Measurements from ENCODE around the gene FBXO45. TPM values are rescaled to one million over a fixed set of nuclear protein-coding genes. Genes with fewer than 3 reads are reported as not detected.
"Not testable (repeated sequence)": the region's sequence is repeated elsewhere in the genome, so short reads cannot be mapped to it uniquely, and the experiment has no call there.

The FBXO45 gene, protein sequence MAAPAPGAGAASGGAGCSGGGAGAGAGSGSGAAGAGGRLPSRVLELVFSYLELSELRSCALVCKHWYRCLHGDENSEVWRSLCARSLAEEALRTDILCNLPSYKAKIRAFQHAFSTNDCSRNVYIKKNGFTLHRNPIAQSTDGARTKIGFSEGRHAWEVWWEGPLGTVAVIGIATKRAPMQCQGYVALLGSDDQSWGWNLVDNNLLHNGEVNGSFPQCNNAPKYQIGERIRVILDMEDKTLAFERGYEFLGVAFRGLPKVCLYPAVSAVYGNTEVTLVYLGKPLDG
- total RNA-seq, result 11.5 TPM

DNA sequence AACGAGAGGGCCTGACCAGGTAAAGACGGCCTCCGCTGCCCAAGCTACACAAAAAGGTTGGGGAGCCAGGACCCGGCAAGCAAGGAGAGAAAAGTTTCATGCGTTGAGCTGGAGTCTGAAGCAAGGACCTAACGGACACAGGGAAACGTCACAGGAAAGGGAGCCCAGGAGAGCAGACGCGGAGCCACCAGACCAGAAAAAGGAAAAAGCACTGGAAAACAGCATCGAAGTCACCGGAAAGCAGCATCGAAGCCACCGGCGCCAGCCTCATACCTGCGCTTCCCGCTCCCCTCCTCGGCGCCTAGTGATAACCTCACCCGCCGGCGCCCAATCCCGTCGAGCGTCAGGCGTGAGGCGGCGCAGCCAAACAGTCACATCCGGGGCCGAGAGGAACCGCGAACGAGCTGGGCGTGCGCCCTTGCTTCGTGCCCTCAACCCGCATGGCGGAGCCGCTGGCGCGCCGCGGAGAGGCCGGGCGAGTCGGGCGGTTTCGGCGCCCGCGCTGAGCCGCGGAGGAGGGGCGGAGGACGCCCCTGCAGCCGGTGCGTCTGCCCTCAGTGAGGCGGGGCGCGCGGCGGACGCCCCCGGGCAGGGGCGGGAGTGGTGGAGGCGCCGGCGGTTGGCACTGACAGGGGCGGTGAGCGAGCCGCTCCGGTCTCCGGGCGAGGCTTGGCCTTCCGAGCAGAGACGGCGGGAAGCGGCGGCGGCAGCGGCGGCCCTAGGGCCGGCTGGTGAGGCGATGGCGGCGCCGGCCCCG is at the start of gene FBXO45, which contains the start of gene WDR53:
Gene FBXO45 (plus strand): TSS at position 415 of the 757 bp plus-strand sequence. CDS start 325 bp downstream, at position 740.
Gene WDR53 (minus strand): TSS at position 309 of the 757 bp plus-strand sequence. CDS start 7,079 bp downstream, outside the sequence.
- Histone ChIP-seq H3K9me3 (ENCODE audit: control insufficient read depth in 3 of 3, low read length in 3 of 3) (no peaks in the 10 kb centered on the region), H3K36me3 (ENCODE audit: control insufficient read depth in 3 of 3, insufficient read depth in 3 of 3, low read length in 3 of 3) (peaks cover 5 to 11% (median 5%) of the 10 kb centered on the region in 3 donors), H3K4me3 (ENCODE audit: low read length in 3 of 3) (peak within 1 kb of the TSS; percentile 90 to 100 (median 91)), H3K4me1 (ENCODE audit: control insufficient read depth in 3 of 3, insufficient read depth in 3 of 3, low read length in 3 of 3) (peaks cover 17 to 32% (median 18%) of the 10 kb centered on the region in 3 donors), H3K27ac (ENCODE audit: low read depth, low read length) (peak within 1 kb of the TSS; percentile 76), H3K9ac (ENCODE audit: low read depth in 1 of 3, low read length in 3 of 3) (peak within 1 kb of the TSS; percentile 84 to 97 (median 92)), H3K27me3 (ENCODE audit: control insufficient read depth in 3 of 3, insufficient read depth in 3 of 3, low read length in 3 of 3) (no peaks in the 10 kb centered on the region)

DNA sequence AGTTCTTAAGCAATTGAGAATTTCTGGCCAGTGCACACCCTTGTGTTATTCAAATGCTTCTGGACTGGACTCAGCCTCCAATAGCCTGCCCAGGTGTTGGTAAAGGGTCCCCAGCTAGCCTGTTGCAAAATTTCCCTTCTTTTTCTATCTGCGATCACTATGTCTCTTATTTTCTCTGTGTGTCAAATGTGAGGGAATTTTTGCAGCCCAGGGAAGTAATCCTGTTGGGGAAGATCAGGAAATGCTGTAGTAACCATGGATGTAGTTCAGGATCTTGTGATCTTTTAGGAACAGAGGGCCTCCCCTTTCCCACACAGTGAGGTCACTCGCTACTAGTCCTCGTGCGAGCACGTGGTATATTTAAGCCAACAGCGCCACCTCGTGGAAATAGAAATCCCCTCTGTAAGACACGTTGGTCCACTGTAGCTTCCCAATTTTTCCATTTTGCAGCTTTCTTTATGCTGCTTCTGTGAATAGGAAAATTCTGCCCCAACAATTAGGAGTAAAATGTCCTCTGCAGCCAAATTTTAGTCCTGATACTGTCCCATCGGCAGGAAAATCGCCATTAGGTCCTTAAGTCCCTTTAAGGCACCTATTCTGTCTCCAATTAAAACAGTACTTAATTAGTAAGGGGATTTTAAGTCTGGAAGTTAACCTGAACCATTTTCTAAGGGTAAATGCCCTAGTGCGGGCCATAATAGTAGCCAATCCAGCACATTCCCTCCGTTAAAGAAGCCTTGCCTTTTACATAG is 49.3 kb upstream of the FBXO45 start:
- Histone ChIP-seq H3K4me3 (ENCODE audit: low read length in 3 of 3) (no peak overlapping the region), H3K9ac (ENCODE audit: low read depth in 1 of 3, low read length in 3 of 3) (no peak overlapping the region)

DNA sequence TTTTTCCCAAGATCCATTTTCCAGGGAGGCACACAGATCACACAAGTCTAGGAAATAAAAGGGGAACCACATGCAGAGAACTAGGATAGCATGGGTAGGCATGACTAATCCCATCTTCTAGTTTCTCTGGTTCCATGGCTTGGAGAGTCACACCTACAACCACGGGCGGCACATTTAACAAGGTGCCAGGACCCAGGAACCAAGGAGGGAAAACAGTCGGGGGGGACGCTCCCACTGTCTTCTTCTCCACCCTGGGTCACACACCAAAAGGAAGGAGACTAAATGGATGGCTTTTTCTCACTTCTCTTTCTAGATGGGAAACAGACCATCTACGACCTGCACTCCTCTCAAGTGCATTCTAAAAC is 48.8 kb upstream of the FBXO45 start:
- H3K9ac ChIP-seq (ENCODE audit: low read depth in 1 of 3, low read length in 3 of 3), result no peak overlapping the region
- H3K36me3 ChIP-seq (ENCODE audit: control insufficient read depth in 3 of 3, insufficient read depth in 3 of 3, low read length in 3 of 3), result no peaks in the 10 kb centered on the region
- peaks cover 0 to 9% (median 5%) of the 10 kb centered on the region in 3 donors for H3K9me3 ChIP-seq (ENCODE audit: control insufficient read depth in 3 of 3, low read length in 3 of 3)
- H3K4me1 ChIP-seq (ENCODE audit: control insufficient read depth in 3 of 3, insufficient read depth in 3 of 3, low read length in 3 of 3), result peaks cover 0 to 16% (median 6%) of the 10 kb centered on the region in 3 donors
- H3K27me3 ChIP-seq (ENCODE audit: control insufficient read depth in 3 of 3, insufficient read depth in 3 of 3, low read length in 3 of 3), result no peaks in the 10 kb centered on the region
- H3K4me3 ChIP-seq (ENCODE audit: low read length in 3 of 3), result no peak overlapping the region
- H3K27ac ChIP-seq (ENCODE audit: low read depth, low read length), result no peak overlapping the region

More for the DNA sequence above, 49.3 kb upstream of the FBXO45 start:
- Histone ChIP-seq H3K36me3 (ENCODE audit: control insufficient read depth in 3 of 3, insufficient read depth in 3 of 3, low read length in 3 of 3) (no peaks in the 10 kb centered on the region), H3K9me3 (ENCODE audit: control insufficient read depth in 3 of 3, low read length in 3 of 3) (peaks cover 0 to 9% (median 5%) of the 10 kb centered on the region in 3 donors), H3K4me1 (ENCODE audit: control insufficient read depth in 3 of 3, insufficient read depth in 3 of 3, low read length in 3 of 3) (peaks cover 0 to 18% (median 6%) of the 10 kb centered on the region in 3 donors), H3K27me3 (ENCODE audit: control insufficient read depth in 3 of 3, insufficient read depth in 3 of 3, low read length in 3 of 3) (no peaks in the 10 kb centered on the region), H3K27ac (ENCODE audit: low read depth, low read length) (no peak overlapping the region)

DNA sequence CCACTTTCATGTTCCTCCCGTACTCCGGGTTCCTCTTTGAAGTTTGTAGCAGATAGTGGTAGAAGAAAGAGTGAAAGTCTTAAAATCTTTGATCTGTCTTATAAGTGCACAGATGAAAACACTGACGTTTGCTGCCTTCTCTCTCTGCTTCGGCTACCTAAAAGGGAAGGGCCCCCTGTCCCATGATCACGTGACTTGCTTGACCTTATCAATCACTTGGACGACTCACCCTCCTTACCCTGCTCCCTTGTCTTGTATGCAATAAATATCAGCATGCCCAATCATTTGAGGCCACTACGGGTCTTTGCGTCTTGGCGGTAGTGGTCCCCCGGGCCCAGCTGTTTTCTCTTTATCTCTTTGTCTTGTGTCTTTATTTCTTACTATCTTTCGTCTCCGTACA is 47.2 kb upstream of the FBXO45 start:
- not testable (repeated sequence) for H3K9me3 ChIP-seq (ENCODE audit: control insufficient read depth in 3 of 3, low read length in 3 of 3); H3K27me3 ChIP-seq (ENCODE audit: control insufficient read depth in 3 of 3, insufficient read depth in 3 of 3, low read length in 3 of 3); H3K4me1 ChIP-seq (ENCODE audit: control insufficient read depth in 3 of 3, insufficient read depth in 3 of 3, low read length in 3 of 3); H3K4me3 ChIP-seq (ENCODE audit: low read length in 3 of 3); H3K36me3 ChIP-seq (ENCODE audit: control insufficient read depth in 3 of 3, insufficient read depth in 3 of 3, low read length in 3 of 3); H3K9ac ChIP-seq (ENCODE audit: low read depth in 1 of 3, low read length in 3 of 3); H3K27ac ChIP-seq (ENCODE audit: low read depth, low read length)

DNA sequence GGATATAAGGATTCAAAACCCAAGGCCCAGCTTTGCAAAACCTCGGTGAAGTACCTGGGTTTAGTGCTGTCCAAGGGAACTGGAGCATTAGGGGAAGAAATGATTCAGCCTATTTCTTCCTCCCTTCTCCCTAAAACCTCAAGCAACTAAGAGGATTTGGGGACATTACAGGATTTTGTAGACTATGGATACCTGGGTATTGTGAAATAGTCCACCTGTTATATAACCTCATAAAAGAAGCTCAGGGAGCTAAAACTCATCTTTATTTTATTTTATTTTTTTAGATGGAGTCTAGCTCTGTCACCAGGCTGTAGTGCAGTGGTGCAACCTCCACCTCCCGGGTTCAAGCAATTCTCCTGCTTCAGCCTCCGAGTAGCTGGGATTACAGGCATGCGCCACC is 44.6 kb upstream of the FBXO45 start:
- Histone ChIP-seq H3K4me1 (ENCODE audit: control insufficient read depth in 3 of 3, insufficient read depth in 3 of 3, low read length in 3 of 3) (peaks cover 0 to 7% (median 2%) of the 10 kb centered on the region in 3 donors), H3K27me3 (ENCODE audit: control insufficient read depth in 3 of 3, insufficient read depth in 3 of 3, low read length in 3 of 3) (no peaks in the 10 kb centered on the region), H3K36me3 (ENCODE audit: control insufficient read depth in 3 of 3, insufficient read depth in 3 of 3, low read length in 3 of 3) (no peaks in the 10 kb centered on the region), H3K9me3 (ENCODE audit: control insufficient read depth in 3 of 3, low read length in 3 of 3) (peaks cover 0 to 6% (median 1%) of the 10 kb centered on the region in 3 donors), H3K4me3 (ENCODE audit: low read length in 3 of 3) (no peak overlapping the region), H3K27ac (ENCODE audit: low read depth, low read length) (no peak overlapping the region), H3K9ac (ENCODE audit: low read depth in 1 of 3, low read length in 3 of 3) (no peak overlapping the region)

DNA sequence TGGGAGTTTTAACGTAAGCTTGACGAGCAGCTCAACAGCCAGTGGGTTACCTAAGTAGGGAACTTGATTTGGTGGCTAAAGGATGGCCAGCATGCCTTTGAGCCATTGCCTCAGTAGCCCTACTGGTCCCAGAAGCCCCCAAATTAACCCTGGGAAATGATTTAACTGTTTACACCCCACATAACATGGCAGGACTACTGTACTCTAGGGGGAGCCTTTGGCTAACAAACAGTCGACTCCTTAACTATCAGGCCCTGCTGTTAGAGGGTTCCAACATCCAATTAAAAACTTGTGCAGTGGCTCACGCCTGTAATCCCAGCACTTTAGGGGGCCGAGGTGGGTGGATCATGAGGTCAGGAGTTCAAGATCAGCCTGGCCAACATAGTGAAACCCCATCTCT is 43.9 kb upstream of the FBXO45 start:
- H3K9ac ChIP-seq (ENCODE audit: low read depth in 1 of 3, low read length in 3 of 3), result no peak overlapping the region
- H3K4me1 ChIP-seq (ENCODE audit: control insufficient read depth in 3 of 3, insufficient read depth in 3 of 3, low read length in 3 of 3), result peaks cover 0 to 4% (median 2%) of the 10 kb centered on the region in 3 donors
- H3K27me3 ChIP-seq (ENCODE audit: control insufficient read depth in 3 of 3, insufficient read depth in 3 of 3, low read length in 3 of 3), result no peaks in the 10 kb centered on the region

DNA sequence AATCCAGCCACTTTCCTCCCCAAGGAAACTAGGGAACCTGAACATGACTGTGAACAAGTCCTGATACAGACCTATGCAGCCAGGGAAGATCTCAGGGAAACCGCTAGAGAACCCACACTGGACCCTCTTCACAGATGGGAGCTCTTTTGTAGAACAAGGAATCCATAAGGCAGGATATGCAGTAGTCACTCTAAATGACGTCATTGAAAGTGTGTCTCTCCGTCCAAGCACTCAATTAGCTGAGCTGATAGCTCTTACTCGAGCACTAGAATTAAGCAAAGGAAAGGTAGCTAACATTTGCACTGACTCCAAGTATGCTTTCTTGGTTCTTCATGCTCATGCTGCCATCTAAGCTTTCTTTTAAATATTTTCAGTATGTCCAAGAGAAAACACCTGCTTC is 43.3 kb upstream of the FBXO45 start:
- H3K27ac ChIP-seq (ENCODE audit: low read depth, low read length), result no peak overlapping the region
- no peaks in the 10 kb centered on the region for H3K27me3 ChIP-seq (ENCODE audit: control insufficient read depth in 3 of 3, insufficient read depth in 3 of 3, low read length in 3 of 3)
- H3K9me3 ChIP-seq (ENCODE audit: control insufficient read depth in 3 of 3, low read length in 3 of 3), result peaks cover 0 to 4% (median 0%) of the 10 kb centered on the region in 3 donors
- H3K36me3 ChIP-seq (ENCODE audit: control insufficient read depth in 3 of 3, insufficient read depth in 3 of 3, low read length in 3 of 3), result no peaks in the 10 kb centered on the region
- H3K4me1 ChIP-seq (ENCODE audit: control insufficient read depth in 3 of 3, insufficient read depth in 3 of 3, low read length in 3 of 3), result peaks cover 0 to 4% (median 2%) of the 10 kb centered on the region in 3 donors
- no peak overlapping the region for H3K9ac ChIP-seq (ENCODE audit: low read depth in 1 of 3, low read length in 3 of 3)
- H3K4me3 ChIP-seq (ENCODE audit: low read length in 3 of 3), result no peak overlapping the region

More for the DNA sequence above, 43.9 kb upstream of the FBXO45 start:
- no peak overlapping the region for H3K27ac ChIP-seq (ENCODE audit: low read depth, low read length)
- no peak overlapping the region for H3K4me3 ChIP-seq (ENCODE audit: low read length in 3 of 3)
- peaks cover 0 to 6% (median 0%) of the 10 kb centered on the region in 3 donors for H3K9me3 ChIP-seq (ENCODE audit: control insufficient read depth in 3 of 3, low read length in 3 of 3)
- H3K36me3 ChIP-seq (ENCODE audit: control insufficient read depth in 3 of 3, insufficient read depth in 3 of 3, low read length in 3 of 3), result no peaks in the 10 kb centered on the region

DNA sequence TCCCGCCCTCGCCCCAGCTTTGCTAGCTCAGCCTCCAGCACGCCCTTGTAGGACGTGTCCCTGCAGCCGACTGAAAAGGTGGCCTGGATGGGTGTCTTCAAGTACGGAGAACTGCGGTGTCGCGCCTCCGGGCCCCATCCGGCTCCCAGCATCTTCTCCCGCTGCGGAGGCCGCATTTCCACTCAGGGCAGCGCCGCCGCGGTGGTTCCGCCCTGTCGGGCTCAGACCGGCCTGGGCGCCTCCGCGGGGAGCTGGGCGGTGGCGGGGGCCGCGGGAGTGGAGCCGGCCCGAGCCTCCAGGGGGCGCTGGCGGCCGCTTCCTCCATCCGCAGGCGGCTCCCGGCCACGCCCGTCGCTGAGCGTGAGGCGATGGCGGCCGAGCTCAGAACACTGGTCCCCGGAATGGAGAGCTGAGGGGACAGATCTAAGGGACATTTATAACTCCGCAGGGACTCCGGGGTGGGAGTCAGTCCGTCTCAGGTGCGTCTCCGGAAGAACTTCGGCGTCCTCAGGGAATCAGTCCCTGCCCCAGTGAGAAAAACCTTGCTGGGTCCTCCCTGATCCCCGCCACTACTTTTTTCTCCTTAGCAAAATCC is 39.7 kb upstream of the FBXO45 start:
- Histone ChIP-seq H3K27ac (ENCODE audit: low read depth, low read length) (no peak overlapping the region), H3K9ac (ENCODE audit: low read depth in 1 of 3, low read length in 3 of 3) (peak overlapping the region; percentile 48 to 66 (median 50)), H3K4me3 (ENCODE audit: low read length in 3 of 3) (peak overlapping the region; percentile 61 to 77 (median 71))

DNA sequence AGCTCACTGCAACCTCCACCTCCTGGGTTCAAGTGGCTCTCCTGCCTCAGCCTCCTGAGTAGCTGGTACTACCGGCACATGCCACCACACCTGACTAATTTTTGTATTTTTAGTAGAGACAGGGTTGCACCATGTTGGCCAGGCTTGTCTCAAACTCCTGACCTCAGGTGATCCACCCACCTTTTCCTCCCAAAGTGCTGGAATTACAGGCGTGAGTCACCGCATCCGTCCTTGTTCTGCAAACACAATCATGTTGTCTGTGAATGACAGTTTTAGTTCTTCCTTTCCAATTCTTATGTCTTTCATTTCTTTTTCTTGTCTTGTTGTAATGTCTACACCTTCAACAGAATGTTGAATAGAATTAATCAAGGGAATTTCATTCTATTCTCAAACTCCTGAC is 37.0 kb upstream of the FBXO45 start:
- Histone ChIP-seq H3K4me3 (ENCODE audit: low read length in 3 of 3) (no peak overlapping the region), H3K4me1 (ENCODE audit: control insufficient read depth in 3 of 3, insufficient read depth in 3 of 3, low read length in 3 of 3) (peaks cover 0 to 4% (median 2%) of the 10 kb centered on the region in 3 donors)

More for the DNA sequence above, 39.7 kb upstream of the FBXO45 start:
- peaks cover 0 to 2% (median 0%) of the 10 kb centered on the region in 3 donors for H3K27me3 ChIP-seq (ENCODE audit: control insufficient read depth in 3 of 3, insufficient read depth in 3 of 3, low read length in 3 of 3)
- H3K4me1 ChIP-seq (ENCODE audit: control insufficient read depth in 3 of 3, insufficient read depth in 3 of 3, low read length in 3 of 3), result peaks cover 0 to 4% (median 2%) of the 10 kb centered on the region in 3 donors
- no peaks in the 10 kb centered on the region for H3K36me3 ChIP-seq (ENCODE audit: control insufficient read depth in 3 of 3, insufficient read depth in 3 of 3, low read length in 3 of 3)
- H3K9me3 ChIP-seq (ENCODE audit: control insufficient read depth in 3 of 3, low read length in 3 of 3), result no peaks in the 10 kb centered on the region

More for the DNA sequence above, 37.0 kb upstream of the FBXO45 start:
- no peaks in the 10 kb centered on the region for H3K36me3 ChIP-seq (ENCODE audit: control insufficient read depth in 3 of 3, insufficient read depth in 3 of 3, low read length in 3 of 3)
- no peak overlapping the region for H3K27ac ChIP-seq (ENCODE audit: low read depth, low read length)
- no peak overlapping the region for H3K9ac ChIP-seq (ENCODE audit: low read depth in 1 of 3, low read length in 3 of 3)
- peaks cover 0 to 2% (median 0%) of the 10 kb centered on the region in 3 donors for H3K27me3 ChIP-seq (ENCODE audit: control insufficient read depth in 3 of 3, insufficient read depth in 3 of 3, low read length in 3 of 3)
- H3K9me3 ChIP-seq (ENCODE audit: control insufficient read depth in 3 of 3, low read length in 3 of 3), result no peaks in the 10 kb centered on the region
